Effector memory CD8-positive, alpha-beta T cell (primary cell): Measurements from ENCODE around the gene SMIM33.

Source experiments
- ATAC-seq: fragments of 150-1000 bp; cut with Tn5 transposase; replicated peaks from 2 replicates; pipeline ENCODE4 v1.10.0; 2021; ENCODE audit warnings: mild to moderate bottlenecking, moderate library complexity
- DNase-seq, 3 experiments: peaks; one replicate each; pipeline ENCODE4 v3.0.0; 2021
- H3K27ac Mint-ChIP-seq, 2 donors: one replicate each; pipeline ENCODE4 v1.8.0; 2022; ENCODE audit warnings: mild to moderate bottlenecking in 2 of 2, mixed read lengths in 2 of 2, moderate library complexity in 2 of 2
- H3K27me3 Mint-ChIP-seq, 2 donors: one replicate each; pipeline ENCODE4 v1.8.0; 2022; ENCODE audit warnings: mixed read lengths in 2 of 2
- H3K36me3 Mint-ChIP-seq: one replicate; pipeline ENCODE4 v1.8.0; 2022; ENCODE audit warnings: mild to moderate bottlenecking, moderate library complexity, mixed read lengths; ENCODE audit not compliant: insufficient read depth
- H3K4me1 Mint-ChIP-seq, 2 donors: one replicate each; pipeline ENCODE4 v1.8.0; 2022; ENCODE audit warnings: low read depth in 2 of 2, mixed read lengths in 2 of 2
- H3K4me3 Mint-ChIP-seq, 2 donors: one replicate each; pipeline ENCODE4 v1.8.0; 2022; ENCODE audit warnings: mild to moderate bottlenecking in 2 of 2, mixed read lengths in 2 of 2, moderate library complexity in 2 of 2
- H3K9me3 Mint-ChIP-seq, 2 donors: one replicate each; pipeline ENCODE4 v1.8.0; 2022; ENCODE audit warnings: mixed read lengths in 2 of 2

Gene SMIM33

GRCh38 chr5:139446956-139447779 is 23.6 kb upstream of the SMIM33 start:
- H3K4me1 Mint-ChIP-seq: peaks cover 22 to 36% of the 10 kb centered on the region in 2 donors
- DNase-seq: no peak
- no peak overlapping the region for H3K4me3 Mint-ChIP-seq

GRCh38 chr5:139451176-139451575 is 19.6 kb upstream of the SMIM33 start:
- H3K4me1 Mint-ChIP-seq: peaks cover 32 to 43% of the 10 kb centered on the region in 2 donors
- DNase-seq (no peak), ATAC-seq (no peak)
- H3K36me3 Mint-ChIP-seq: peaks cover 21% of the 10 kb centered on the region
- no peaks in the 10 kb centered on the region for H3K27me3 Mint-ChIP-seq
- H3K27ac Mint-ChIP-seq: no peak overlapping the region
- H3K4me3 Mint-ChIP-seq: no peak overlapping the region
- no peaks in the 10 kb centered on the region for H3K9me3 Mint-ChIP-seq

More at GRCh38 chr5:139446956-139447779, 23.6 kb upstream of the SMIM33 start:
- Mint-ChIP-seq H3K9me3 (no peaks in the 10 kb centered on the region), H3K27me3 (no peaks in the 10 kb centered on the region), H3K27ac (peak overlapping the region in 1 of 2 donors; percentile 51), H3K36me3 (no peaks in the 10 kb centered on the region)
- no peak for ATAC-seq

- ATAC-seq (no peak), DNase-seq (no peak)
- Mint-ChIP-seq H3K4me3 (no peak overlapping the region), H3K9me3 (no peaks in the 10 kb centered on the region), H3K27ac (no peak overlapping the region), H3K36me3 (peaks cover 21% of the 10 kb centered on the region), H3K4me1 (peaks cover 32 to 44% of the 10 kb centered on the region in 2 donors), H3K27me3 (no peaks in the 10 kb centered on the region)
Observed at GRCh38 chr5:139451878-139452660, 18.7 kb upstream of the SMIM33 start.

- H3K27ac Mint-ChIP-seq: peak overlapping the region; percentile 72 to 84
- peaks cover 37 to 45% of the 10 kb centered on the region in 2 donors for H3K4me1 Mint-ChIP-seq
- H3K27me3 Mint-ChIP-seq: no peaks in the 10 kb centered on the region
- ATAC-seq: peak; percentile 56
- no peaks in the 10 kb centered on the region for H3K9me3 Mint-ChIP-seq
- H3K36me3 Mint-ChIP-seq: peaks cover 21% of the 10 kb centered on the region
- peak; percentile 51 to 59 (median 53) for DNase-seq
- H3K4me3 Mint-ChIP-seq: peak overlapping the region in 1 of 2 donors; percentile 3
Observed at GRCh38 chr5:139453683-139454567, 16.9 kb upstream of the SMIM33 start.

- DNase-seq: no peak
- peak overlapping the region in 1 of 2 donors; percentile 3 for H3K4me3 Mint-ChIP-seq
- peaks cover 45 to 50% of the 10 kb centered on the region in 2 donors for H3K4me1 Mint-ChIP-seq
Observed at GRCh38 chr5:139454568-139455290, 16.1 kb upstream of the SMIM33 start.

GRCh38 chr5:139456776-139457175 is 14.0 kb upstream of the SMIM33 start:
- peaks cover 47 to 50% of the 10 kb centered on the region in 2 donors for H3K4me1 Mint-ChIP-seq

More at GRCh38 chr5:139454568-139455290, 16.1 kb upstream of the SMIM33 start:
- H3K36me3 Mint-ChIP-seq: peaks cover 21% of the 10 kb centered on the region
- H3K27ac Mint-ChIP-seq: peak overlapping the region; percentile 72 to 84
- no peaks in the 10 kb centered on the region for H3K9me3 Mint-ChIP-seq
- no peak for ATAC-seq
- no peaks in the 10 kb centered on the region for H3K27me3 Mint-ChIP-seq

GRCh38 chr5:139457241-139457640 is 13.6 kb upstream of the SMIM33 start:
- peak overlapping the region in 1 of 2 donors; percentile 13 for H3K4me3 Mint-ChIP-seq

More at GRCh38 chr5:139456776-139457175, 14.0 kb upstream of the SMIM33 start:
- peaks cover 21% of the 10 kb centered on the region for H3K36me3 Mint-ChIP-seq
- H3K27me3 Mint-ChIP-seq: no peaks in the 10 kb centered on the region
- H3K4me3 Mint-ChIP-seq: no peak overlapping the region
- no peak for ATAC-seq
- no peaks in the 10 kb centered on the region for H3K9me3 Mint-ChIP-seq
- peak overlapping the region; percentile 66 to 83 for H3K27ac Mint-ChIP-seq
- no peak for DNase-seq

GRCh38 chr5:139457653-139458306 is 13.0 kb upstream of the SMIM33 start:
- ATAC-seq (no peak), DNase-seq (no peak)
- H3K36me3 Mint-ChIP-seq: peaks cover 21% of the 10 kb centered on the region
- peaks cover 49 to 50% of the 10 kb centered on the region in 2 donors for H3K4me1 Mint-ChIP-seq
- H3K9me3 Mint-ChIP-seq: no peaks in the 10 kb centered on the region
- H3K27ac Mint-ChIP-seq: peak overlapping the region; percentile 83 to 92
- peak overlapping the region; percentile 66 to 75 for H3K4me3 Mint-ChIP-seq
- H3K27me3 Mint-ChIP-seq: no peaks in the 10 kb centered on the region

More at GRCh38 chr5:139457241-139457640, 13.6 kb upstream of the SMIM33 start:
- H3K9me3 Mint-ChIP-seq: no peaks in the 10 kb centered on the region
- DNase-seq (no peak), ATAC-seq (no peak)
- peaks cover 49 to 50% of the 10 kb centered on the region in 2 donors for H3K4me1 Mint-ChIP-seq
- H3K27ac Mint-ChIP-seq: peak overlapping the region; percentile 66 to 83
- peaks cover 21% of the 10 kb centered on the region for H3K36me3 Mint-ChIP-seq
- H3K27me3 Mint-ChIP-seq: no peaks in the 10 kb centered on the region

GRCh38 chr5:139458580-139459407 is 12.0 kb upstream of the SMIM33 start:
- DNase-seq: peak; percentile 68 to 69 (median 68)
- peaks cover 18% of the 10 kb centered on the region for H3K36me3 Mint-ChIP-seq
- ATAC-seq: peak; percentile 89
- no peaks in the 10 kb centered on the region for H3K27me3 Mint-ChIP-seq
- peaks cover 46% of the 10 kb centered on the region in 2 donors for H3K4me1 Mint-ChIP-seq
- H3K4me3 Mint-ChIP-seq: peak overlapping the region; percentile 66 to 75
- H3K27ac Mint-ChIP-seq: peak overlapping the region; percentile 92 to 93
- no peaks in the 10 kb centered on the region for H3K9me3 Mint-ChIP-seq

- no peaks in the 10 kb centered on the region for H3K9me3 Mint-ChIP-seq
- peak overlapping the region; percentile 37 to 66 for H3K4me3 Mint-ChIP-seq
- no peaks in the 10 kb centered on the region for H3K27me3 Mint-ChIP-seq
- DNase-seq (no peak), ATAC-seq (no peak)
- peak overlapping the region; percentile 92 to 93 for H3K27ac Mint-ChIP-seq
- H3K36me3 Mint-ChIP-seq: peaks cover 11% of the 10 kb centered on the region
- peaks cover 39 to 40% of the 10 kb centered on the region in 2 donors for H3K4me1 Mint-ChIP-seq
Observed at GRCh38 chr5:139459451-139459934, 11.3 kb upstream of the SMIM33 start.

GRCh38 chr5:139460455-139460854 is 10.3 kb upstream of the SMIM33 start:
- H3K4me1 Mint-ChIP-seq: peaks cover 30 to 31% of the 10 kb centered on the region in 2 donors
- H3K9me3 Mint-ChIP-seq: no peaks in the 10 kb centered on the region
- H3K4me3 Mint-ChIP-seq: peak overlapping the region in 1 of 2 donors; percentile 37
- H3K27me3 Mint-ChIP-seq: no peaks in the 10 kb centered on the region
- ATAC-seq (no peak), DNase-seq (no peak)
- H3K36me3 Mint-ChIP-seq: peaks cover 2% of the 10 kb centered on the region
- no peak overlapping the region for H3K27ac Mint-ChIP-seq
